A172 (cell line): ENCODE results near the gene LSM11. TPM values are rescaled to one million over a fixed set of nuclear protein-coding genes. Genes with fewer than 3 reads are reported as not detected.
"Not testable (repeated sequence)": the region's sequence is repeated elsewhere in the genome, so short reads cannot be mapped to it uniquely, and the experiment has no call there.

Experiments
- DNase-seq: peaks from one replicate; pipeline ENCODE4 v3.0.0-alpha.2; 2015; ENCODE audit warnings: low spot score
- total RNA-seq: library from RNA; depleted of rRNA; stranded (reverse); fragments of >200 nt; shearing (Covaris generic); gene quantifications from 2 replicates; pipeline ENCODE4 v1.2.3, GENCODE V29; 2014; rRNA removed

LSM11 gene
- 6.0 and 8.7 TPM in 2 replicates for total RNA-seq

DNA sequence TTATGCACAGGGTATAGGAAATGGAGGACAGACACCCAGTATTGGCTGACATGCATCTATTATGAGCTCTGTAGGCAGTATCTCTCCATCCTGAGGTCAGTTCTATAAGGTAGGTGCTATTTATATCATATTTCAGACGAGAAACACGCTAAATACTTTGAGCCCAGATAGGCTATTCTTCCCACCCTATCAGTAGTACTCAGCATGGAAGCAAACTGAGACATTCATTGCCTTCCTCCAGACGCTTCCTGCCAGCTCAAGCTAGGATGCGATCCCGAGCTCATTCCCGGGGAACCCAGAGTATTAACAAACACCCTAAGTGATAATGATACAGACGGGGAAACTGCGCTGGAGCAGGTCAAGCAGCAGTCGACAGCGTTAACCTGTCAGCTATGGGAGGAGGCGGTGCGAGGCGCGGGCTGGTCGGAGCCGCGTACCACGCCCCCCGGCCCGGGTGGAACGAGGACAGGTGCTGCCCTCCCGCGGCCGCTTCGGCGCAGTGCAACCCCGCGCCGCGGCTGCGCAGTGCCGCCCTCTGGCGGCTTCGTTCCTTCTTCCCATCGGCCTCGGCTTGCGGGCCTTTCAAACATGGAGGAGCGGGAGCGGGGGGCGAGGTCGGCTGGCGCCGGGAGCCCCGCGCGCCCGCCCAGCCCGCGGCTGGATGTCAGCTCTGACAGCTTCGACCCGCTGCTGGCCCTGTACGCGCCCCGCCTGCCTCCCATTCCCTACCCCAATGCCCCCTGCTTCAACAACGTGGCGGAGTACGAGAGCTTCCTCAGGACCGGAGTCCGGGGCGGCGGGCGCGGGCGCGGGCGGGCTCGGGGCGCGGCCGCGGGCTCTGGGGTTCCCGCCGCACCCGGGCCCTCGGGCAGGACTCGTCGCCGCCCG, at the start of gene LSM11:
LSM11 (plus strand) TSS at position 550 of the 888 bp plus-strand sequence; CDS start at position 589, 39 bp downstream.
- peak; percentile 76 for DNase-seq

- DNase-seq = not testable (repeated sequence)
Measured at GRCh38 chr5:157693816-157694215, 49.7 kb upstream of the LSM11 start.

GRCh38 chr5:157696154-157696553, 47.4 kb upstream of the LSM11 start:
- DNase-seq = not testable (repeated sequence)

DNA sequence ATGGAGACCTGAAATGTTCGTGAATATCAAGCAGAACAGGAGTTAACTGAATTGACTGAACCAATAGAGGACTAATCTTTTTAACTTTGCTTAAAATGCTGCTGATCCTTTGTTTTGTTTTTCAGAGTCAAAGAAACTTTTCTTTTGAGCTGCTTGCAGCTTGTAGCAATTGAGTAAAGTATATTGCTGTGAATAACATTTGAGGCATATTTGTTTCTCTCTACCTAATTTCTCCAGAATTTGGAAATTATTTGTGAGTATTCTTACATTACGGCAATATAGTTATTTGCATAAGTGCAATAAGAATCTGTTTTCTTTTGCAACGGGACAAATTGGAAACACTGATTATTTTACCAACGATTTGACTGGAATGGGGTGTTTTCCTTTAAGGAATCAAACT, 44.8 kb upstream of the LSM11 start:
- not testable (repeated sequence) for DNase-seq

GRCh38 chr5:157703736-157704135, 39.8 kb upstream of the LSM11 start:
- no peak for DNase-seq

DNA sequence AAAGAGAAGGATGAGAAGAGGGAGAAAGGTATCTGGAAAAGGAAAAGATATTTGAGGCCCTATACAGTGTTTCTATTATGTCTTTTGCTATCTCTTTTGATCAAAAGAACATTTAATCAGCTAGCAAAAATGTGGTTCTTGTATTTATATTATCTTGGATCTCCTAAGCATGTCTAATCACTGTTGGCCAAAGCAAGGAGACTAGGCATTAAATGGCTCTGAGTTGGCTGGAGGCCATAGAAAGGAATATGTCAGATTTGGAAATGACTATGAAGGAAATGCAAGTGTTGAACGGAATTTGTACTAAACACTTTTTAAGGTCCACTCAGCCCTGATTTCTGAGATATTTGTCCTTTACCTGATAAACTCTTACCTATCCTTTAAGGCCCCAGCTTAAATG, 34.6 kb upstream of the LSM11 start:
- DNase-seq = no peak

DNA sequence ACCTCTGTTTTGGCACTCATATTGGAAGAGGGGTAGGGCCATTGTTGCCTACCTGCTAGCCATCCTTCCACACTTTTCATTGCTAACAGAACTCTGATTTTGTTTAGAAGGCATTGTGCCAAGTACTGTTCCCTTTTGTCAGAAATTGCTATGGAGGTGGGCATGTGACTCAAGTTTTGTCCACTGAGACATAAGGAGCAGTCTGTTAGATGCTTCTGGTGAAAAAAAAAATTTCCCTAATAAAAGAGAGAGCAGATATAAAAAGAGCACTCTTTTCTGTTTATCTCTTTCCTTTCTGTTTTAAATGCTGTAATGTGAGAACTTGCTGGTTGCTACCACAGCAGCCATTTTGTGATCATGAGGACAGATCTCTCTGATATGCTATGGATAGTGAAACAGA, 34.2 kb upstream of the LSM11 start:
- no peak for DNase-seq

DNA sequence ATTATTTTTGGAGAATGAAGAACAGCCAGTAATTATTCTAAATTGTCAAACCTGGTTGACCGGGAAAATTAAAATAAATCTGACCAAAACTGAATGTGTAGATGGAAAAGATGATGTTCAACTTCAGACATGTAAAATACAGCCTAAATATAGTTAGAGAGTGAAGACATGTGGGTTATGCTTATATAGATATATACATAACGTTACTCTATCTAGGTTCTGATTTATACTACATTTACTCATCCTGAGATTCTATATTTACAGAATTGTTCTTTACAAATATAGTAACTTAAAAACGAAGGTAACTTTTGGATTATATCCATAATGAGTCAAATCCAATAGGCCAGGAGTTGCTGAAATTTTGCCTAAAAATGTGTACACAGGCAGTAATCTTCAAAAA, 33.1 kb upstream of the LSM11 start:
- no peak for DNase-seq

DNA sequence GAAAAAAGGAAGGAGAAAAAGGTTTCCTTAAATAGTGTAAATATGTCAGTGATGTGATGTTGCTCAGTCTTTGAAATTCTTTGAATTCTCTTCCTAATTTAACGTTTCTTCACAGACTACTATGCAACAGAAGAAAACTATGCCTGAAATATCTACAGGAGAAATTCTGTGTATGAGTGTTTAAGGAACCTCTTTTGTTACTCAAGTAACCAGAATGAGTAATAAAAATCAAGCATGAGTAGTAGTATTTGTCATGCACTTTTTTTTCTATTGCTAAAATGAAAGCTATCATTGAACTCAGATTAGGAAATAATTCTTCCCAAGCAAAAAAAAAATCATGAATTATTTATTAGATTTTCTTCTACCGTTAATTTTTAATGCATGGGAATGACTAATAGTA, 32.6 kb upstream of the LSM11 start:
- peak; percentile 22 for DNase-seq

DNA sequence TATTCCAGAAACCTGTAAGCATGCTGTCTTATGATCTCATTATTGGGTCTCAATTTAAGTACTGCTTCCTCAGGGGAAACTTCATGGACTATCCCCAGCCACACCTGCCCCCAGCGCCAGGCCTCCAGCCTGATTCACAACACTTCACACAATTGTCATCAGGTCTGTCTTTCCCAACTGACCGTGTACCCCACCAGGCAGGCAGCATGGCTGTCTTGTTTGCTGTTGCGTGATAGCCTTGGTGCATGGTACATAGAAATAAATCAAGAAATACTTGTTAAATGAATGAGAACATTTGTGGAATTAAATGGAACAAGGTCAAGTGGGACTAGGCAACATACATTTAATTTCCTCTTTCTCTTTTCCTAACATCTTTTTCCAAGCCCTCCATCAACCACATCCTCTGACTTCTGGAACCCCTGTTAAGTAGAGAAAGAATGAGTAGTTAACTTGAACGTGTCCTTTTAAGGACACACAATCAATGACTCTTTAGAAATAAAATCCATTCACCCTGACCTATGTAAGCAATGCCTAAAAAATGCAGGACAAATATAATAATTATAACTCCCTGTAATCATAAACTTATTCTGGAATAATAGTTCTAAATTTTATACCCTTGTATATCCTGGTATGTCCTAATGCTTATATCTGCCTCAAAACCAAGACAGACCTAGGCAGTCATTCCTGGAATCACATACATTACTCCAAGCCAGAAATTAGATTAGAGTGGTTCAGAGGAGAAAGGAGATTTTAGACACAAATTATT, 29.5 kb upstream of the LSM11 start:
- no peak for DNase-seq

DNA sequence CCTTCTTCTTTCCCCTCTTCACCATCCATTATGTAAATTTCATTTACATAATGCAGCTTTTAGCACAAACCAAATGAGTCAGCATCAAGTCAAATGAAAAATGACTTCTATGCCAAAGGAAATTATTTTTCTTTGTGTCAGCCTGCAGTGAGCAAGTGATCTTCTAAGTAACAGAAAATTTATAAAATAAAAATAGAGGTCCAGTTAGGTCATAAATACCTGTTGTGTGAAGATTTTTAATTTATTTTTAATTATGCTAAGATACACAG, 29.0 kb upstream of the LSM11 start:
- no peak for DNase-seq

DNA sequence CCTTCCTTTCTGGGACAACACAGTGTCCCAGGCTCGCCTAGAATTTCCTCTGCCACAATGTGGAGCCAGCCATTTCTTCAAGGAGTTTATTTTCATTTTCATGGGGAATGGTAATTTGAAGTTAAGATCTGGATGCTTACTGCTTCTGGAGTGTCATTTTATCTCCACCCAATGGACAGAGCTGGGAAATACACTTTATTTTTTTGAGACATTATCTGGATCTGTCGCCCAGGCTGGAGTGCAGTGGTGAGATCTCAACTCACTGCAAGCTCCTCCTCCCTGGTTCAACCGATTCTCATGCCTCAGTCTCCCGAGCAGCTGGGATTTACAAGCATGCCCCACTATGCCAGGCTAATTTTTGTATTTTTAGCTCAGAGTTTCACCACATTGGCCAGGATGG, 25.0 kb upstream of the LSM11 start:
- peak; percentile 59 for DNase-seq

DNA sequence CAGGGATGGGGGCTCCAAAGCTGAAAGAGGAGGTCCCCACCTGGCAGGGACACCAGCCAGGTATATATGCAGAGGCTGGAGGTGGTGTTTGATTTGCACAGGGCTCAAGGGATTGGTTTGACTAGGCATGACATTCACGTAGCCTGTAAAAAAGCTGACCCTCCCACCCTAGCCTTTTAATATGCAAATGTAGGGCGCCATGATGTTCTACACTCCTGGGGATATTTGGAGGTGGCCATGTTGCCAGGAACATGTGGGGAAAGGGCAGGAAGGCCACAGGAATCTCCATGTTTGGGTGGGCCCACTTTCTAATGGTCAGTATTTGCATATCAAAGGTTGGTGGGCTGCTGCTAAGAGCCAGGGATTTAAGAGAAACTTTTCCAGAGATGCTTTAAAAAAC, 24.3 kb upstream of the LSM11 start:
- no peak for DNase-seq

GRCh38 chr5:157721159-157721558, 22.4 kb upstream of the LSM11 start:
- DNase-seq = no peak

- DNase-seq = not testable (repeated sequence)
Measured at GRCh38 chr5:157722895-157723294, 20.6 kb upstream of the LSM11 start.

GRCh38 chr5:157726607-157727006, 16.9 kb upstream of the LSM11 start:
- DNase-seq = not testable (repeated sequence)

DNA sequence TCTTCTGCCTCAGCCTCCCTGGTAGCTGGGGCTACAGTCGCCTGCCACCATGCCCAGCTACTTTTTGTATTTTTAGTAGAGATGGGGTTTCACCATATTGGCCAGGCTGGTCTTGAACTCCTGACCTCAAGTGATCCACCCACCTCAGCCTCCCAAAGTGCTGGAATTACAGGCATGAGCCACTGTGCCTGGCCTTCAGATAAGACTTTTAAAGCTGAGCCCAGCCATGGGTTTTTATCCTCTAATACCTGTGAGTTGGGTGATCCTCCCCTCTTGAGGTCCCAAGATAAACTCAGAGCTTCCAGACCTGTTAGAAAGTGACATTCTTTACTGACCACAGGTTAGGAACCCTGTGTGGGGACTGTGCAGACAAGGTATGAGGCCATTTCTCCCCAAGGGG, 15.7 kb upstream of the LSM11 start:
- not testable (repeated sequence) for DNase-seq

DNA sequence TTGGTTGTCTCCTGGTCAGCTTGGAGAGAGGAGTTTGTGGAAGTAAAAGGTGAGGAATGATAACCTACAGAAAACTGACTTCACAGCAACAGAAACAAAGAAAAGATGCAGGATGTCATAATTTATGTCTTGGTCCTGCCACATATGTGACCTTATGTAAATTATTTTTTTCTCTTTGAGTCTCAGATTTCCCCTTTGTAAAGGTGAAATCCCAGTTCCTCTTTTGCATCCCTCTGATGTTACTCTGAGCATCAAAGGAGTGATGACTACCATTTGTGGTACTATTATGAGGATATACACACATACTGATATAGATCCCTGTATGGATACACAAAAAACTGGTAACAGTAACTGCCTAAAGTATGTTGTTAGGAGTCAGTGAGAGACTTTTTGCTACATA, 13.7 kb upstream of the LSM11 start:
- no peak for DNase-seq

GRCh38 chr5:157730900-157731271, 12.6 kb upstream of the LSM11 start:
- no peak for DNase-seq

DNA sequence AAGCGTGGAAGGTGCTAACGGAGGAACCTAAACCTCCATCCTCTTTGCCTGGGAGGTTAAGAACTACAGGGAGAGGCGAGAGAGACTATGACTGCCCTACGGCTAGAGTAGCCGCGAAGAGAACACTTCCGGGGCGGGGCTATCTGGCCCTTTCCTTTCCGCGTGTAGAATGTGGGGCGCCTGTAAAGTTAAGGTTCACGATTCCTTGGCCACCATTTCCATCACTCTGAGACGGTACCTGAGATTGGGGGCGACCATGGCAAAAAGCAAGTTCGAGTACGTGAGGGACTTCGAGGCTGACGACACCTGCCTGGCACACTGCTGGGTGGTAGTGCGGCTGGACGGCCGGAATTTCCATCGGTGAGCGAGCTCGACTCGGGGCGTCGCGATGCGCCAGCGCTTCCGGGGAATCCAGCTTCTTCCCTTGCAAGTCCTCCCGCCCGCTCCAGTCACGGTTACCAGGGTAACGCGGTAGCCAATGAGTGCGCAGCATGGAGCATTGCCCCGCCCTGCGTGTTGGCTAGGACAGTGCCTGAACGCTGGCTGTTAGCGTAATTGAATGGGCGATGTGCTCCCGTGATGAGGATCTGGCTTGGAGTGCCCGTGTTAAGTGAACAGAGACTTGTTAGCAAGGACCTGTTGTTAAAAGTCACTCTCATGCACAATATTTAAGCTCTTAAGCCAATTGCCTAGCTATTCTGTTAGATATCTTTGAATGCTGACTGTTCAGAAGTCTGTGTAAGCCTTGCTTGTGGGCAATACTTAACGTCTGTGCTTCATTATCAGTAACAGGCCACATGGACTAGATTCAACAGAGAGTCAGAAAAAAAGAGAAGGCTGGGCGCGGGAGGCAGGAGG, 12.0 kb upstream of the LSM11 start, which contains the start of gene THG1L:
THG1L (plus strand) TSS at position 149 of the 858 bp plus-strand sequence; CDS start at position 170, 21 bp downstream.
- peak; percentile 95 for DNase-seq

DNA sequence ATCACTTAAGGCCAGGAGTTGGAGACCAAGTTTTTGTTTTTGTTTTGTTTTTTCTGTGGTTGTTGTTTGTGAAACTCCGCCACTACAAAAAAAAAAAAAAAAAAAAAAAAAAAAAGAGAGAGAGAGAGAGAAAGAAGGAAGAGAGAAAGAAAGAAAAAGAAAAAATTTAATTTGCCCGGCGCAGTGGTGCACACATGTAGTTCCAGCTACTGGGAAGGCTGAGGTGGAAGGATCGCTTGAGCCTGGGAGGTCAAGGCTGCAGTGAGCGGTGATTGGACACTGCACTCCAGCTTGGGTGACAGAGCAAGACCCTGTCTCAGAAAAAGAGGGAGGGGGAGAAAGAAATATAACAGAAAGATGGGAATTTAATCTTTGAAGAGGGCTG, 11.4 kb upstream of the LSM11 start:
- DNase-seq = no peak
